Body of pancreas (tissue), 4 donors: ENCODE results near the gene TASP1.

Experiments
- CTCF ChIP-seq, 7 experiments: fragments of 450-650 bp in 4 of 7; fragments of 200-600 bp in 3 of 7; sonication (generic) in 3 of 7; IDR thresholded peaks; one replicate each; pipeline ENCODE4 v1.5.1; 2016 to 2019; ENCODE audit warnings: antibody characterized with exemption in 7 of 7
- POLR2A ChIP-seq, 3 donors: fragments of 450-650 bp; IDR thresholded peaks; one replicate each; pipeline ENCODE4 v1.6.1; 2016; ENCODE audit warnings: antibody characterized with exemption in 3 of 3, mild to moderate bottlenecking in 2 of 3

GRCh38 chr20:13432126-13432525, 206.6 kb downstream of the TASP1 start:
- TF ChIP-seq CTCF (IDR thresholded peaks at IDR 0.05): no peak
- TF ChIP-seq POLR2A (IDR thresholded peaks at IDR 0.05): no peak
